Chondrocyte (in vitro differentiated cells): ENCODE results near the gene ID2. TPM values are rescaled to one million over a fixed set of nuclear protein-coding genes. Genes with fewer than 3 reads are reported as not detected.
A peak's percentile ranks its signal among the peaks of the same experiment; 100 is the strongest.

Source experiments
- DNase-seq: peaks from one replicate; pipeline ENCODE4 v3.0.0; 2021; ENCODE audit warnings: mixed read lengths, low spot score
- H3K27ac Mint-ChIP-seq: one replicate; pipeline ENCODE4 v1.8.0; 2021; ENCODE audit warnings: mild to moderate bottlenecking, moderate library complexity, mixed read lengths; ENCODE audit not compliant: unreplicated experiment
- H3K27me3 Mint-ChIP-seq: 2 replicates; pipeline ENCODE4 v1.8.0; 2021; ENCODE audit warnings: low read depth, mixed read lengths
- H3K36me3 Mint-ChIP-seq: 2 replicates; pipeline ENCODE4 v1.8.0; 2021; ENCODE audit warnings: low read depth, mixed read lengths
- H3K4me1 Mint-ChIP-seq: 2 replicates; pipeline ENCODE4 v1.8.0; 2021; ENCODE audit warnings: low read depth, mild to moderate bottlenecking, mixed read lengths
- H3K4me3 Mint-ChIP-seq: one replicate; pipeline ENCODE4 v1.8.0; 2021; ENCODE audit warnings: mild to moderate bottlenecking, moderate library complexity, mixed read lengths; ENCODE audit not compliant: unreplicated experiment
- H3K9me3 Mint-ChIP-seq: 2 replicates; pipeline ENCODE4 v1.8.0; 2021; ENCODE audit warnings: low read depth, mixed read lengths
- total RNA-seq: library from RNA; stranded (reverse); gene quantifications from 3 replicates; pipeline ENCODE4 v1.2.1, GENCODE V29; 2021
- TF ChIP-seq, protein P1 (sequence below): fragments of 200-600 bp; sonication (generic); IDR thresholded peaks from 2 replicates; pipeline ENCODE4 v1.5.0; 2021; ENCODE audit warnings: antibody characterized with exemption, mild to moderate bottlenecking, moderate library complexity

ID2 gene
- total RNA-seq, 1 donor from 2014 or later = 23.1 TPM

DNA sequence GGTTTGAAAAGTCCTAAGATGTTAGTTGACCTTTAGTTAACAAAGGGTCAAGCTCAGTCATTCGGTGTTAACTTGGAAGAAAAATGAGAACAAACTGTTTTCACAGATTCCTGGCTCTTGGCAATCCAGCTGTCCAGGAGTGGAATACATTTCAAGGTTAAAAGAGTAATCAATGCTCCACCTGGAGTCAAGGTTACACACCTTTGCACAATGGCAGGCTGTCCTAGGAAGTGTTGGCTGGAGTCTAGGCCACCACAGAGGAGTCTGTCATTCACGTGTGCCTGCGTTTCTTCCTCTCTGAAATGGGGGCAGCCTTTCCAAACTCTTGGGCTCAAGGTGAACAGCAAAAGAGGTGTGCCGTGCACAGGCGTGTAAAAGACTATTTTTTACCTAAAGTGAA, 6.3 kb upstream of the ID2 start:
- Mint-ChIP-seq H3K27ac (no peak overlapping the region), H3K4me1 (peaks cover 30% of the 10 kb centered on the region), H3K36me3 (peaks cover 11% of the 10 kb centered on the region), H3K9me3 (peaks cover 14% of the 10 kb centered on the region), H3K4me3 (no peak overlapping the region), H3K27me3 (no peaks in the 10 kb centered on the region)
- no peak for DNase-seq
- TF ChIP-seq, protein P1, sequence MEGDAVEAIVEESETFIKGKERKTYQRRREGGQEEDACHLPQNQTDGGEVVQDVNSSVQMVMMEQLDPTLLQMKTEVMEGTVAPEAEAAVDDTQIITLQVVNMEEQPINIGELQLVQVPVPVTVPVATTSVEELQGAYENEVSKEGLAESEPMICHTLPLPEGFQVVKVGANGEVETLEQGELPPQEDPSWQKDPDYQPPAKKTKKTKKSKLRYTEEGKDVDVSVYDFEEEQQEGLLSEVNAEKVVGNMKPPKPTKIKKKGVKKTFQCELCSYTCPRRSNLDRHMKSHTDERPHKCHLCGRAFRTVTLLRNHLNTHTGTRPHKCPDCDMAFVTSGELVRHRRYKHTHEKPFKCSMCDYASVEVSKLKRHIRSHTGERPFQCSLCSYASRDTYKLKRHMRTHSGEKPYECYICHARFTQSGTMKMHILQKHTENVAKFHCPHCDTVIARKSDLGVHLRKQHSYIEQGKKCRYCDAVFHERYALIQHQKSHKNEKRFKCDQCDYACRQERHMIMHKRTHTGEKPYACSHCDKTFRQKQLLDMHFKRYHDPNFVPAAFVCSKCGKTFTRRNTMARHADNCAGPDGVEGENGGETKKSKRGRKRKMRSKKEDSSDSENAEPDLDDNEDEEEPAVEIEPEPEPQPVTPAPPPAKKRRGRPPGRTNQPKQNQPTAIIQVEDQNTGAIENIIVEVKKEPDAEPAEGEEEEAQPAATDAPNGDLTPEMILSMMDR = no peak

DNA sequence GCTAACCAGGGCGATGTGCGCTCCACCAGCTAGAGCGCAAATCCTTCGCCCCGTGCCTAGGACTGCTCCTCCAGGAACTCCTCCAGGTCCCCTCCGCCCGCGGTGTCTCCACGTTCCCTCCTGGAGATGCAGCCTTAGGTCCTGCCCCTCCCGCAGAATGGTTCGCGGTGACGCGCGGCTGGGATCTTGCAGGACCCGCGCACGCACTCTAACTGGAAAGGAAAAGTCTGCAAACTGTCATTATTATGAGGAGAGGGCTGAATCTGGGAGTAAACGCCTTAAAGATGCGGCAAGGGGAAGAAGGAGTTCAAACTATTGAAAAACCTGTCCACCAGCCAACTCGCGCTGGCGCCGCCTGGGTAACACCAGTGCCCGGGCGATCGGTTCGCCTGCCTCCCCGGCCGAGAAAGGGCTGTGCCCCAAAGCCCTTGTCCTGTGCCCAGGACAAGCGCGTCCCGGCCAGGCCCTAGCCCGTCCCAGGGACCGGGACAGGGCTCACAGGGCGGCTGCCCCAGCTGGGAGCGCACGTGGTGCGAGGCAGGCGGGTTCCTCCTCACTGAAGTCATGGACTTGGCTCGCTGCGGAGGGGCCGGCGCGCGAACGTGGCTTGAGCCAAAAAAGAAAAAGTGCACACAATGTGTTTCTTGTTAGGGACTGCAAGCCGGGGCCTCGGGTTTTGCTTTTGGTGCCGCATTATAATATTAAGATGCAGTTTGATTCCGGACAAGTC, 5.5 kb upstream of the ID2 start:
- no peak for DNase-seq
- TF ChIP-seq, protein P1 = no peak
- H3K4me1 Mint-ChIP-seq = peaks cover 38% of the 10 kb centered on the region
- peak overlapping the region; percentile 67 for H3K4me3 Mint-ChIP-seq
- no peak overlapping the region for H3K27ac Mint-ChIP-seq
- H3K27me3 Mint-ChIP-seq = no peaks in the 10 kb centered on the region
- peaks cover 14% of the 10 kb centered on the region for H3K9me3 Mint-ChIP-seq
- peaks cover 11% of the 10 kb centered on the region for H3K36me3 Mint-ChIP-seq

DNA sequence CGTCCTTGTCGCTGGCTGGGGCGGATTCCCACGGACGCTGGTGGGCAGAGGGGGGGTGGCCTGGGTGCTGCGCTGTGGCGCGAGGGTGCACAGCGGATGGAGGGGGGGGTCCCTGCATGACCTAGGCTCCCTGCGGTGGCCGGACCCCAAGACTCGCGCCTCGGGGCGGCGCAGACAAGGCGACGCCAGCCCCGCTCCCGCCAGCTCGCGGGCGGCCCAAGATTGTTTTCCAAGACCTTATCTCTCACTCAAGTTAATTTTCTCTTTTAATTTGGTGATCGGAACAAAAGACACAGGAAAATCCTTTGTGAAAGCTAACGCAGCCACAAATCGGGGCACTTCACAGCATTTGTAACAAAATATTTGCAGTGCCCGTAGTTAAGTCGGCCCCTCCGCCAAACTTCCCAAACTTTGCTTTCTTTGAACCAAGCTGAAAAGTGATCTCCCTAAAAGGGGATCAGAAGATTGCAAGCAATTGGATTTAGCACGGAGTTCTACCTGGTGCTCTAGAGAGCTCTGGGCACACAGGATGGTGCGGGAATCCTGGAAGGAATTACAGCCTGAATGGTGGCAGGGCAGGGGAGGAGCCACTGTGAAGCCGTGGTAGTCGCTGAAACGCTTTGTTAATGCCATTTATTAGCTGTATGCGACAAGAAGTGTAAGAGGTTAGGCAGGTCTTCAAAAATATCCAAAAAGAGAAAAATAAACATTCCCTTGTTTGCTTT, 4.8 kb upstream of the ID2 start:
- peaks cover 11% of the 10 kb centered on the region for H3K36me3 Mint-ChIP-seq
- H3K27me3 Mint-ChIP-seq = no peaks in the 10 kb centered on the region
- H3K4me3 Mint-ChIP-seq = peak overlapping the region; percentile 67
- peaks cover 14% of the 10 kb centered on the region for H3K9me3 Mint-ChIP-seq
- TF ChIP-seq, protein P1 = no peak
- no peak for DNase-seq
- peak overlapping the region; percentile 12 for H3K27ac Mint-ChIP-seq
- H3K4me1 Mint-ChIP-seq = peaks cover 38% of the 10 kb centered on the region

DNA sequence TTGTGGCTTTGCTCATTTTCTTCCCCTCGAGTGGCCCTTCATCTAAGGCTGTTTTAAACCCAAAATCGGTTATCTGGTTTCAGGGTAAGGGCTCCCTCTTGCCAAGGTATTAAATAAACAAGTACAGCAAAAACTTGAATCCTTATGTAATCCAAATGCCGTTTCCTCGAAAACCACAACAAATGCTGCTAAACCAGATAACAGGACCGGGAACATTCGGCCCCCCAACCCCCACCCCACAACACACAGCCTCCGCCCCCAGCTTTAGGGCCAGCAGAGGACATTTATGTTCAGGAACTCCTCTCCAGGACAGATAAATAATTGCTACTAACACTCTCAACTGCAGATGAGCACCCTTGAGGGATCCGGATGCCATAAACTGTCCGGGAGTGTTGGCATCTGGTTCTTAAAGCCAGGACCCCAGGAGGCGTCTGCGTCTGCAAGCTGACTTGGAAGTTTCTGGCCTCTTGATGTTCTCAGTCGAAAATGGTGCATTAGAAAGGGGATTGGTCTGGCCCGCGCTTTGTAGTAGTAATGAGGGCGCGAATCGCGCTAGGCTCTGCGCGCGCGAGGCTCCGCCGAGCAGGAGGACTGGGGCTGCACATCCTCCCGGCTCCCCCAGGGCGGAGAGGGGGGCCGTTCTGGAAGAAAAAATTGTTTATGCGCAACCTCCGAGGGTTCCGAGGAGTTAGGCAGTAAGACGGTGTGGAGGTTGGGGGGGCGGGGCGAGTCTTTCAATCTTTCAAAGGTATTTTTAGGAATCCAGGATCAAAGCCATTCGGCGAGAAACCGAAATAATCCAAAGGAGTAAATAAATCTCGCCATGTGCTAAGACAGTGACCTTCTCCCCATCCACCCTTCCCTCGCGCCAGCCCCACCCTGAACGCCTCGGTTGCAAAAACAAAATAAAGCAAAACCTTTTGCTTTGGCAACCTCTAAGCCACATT, 3.9 kb upstream of the ID2 start:
- H3K36me3 Mint-ChIP-seq = peaks cover 11% of the 10 kb centered on the region
- H3K4me1 Mint-ChIP-seq = peaks cover 38% of the 10 kb centered on the region
- no peak for DNase-seq
- TF ChIP-seq, protein P1 = no peak
- H3K4me3 Mint-ChIP-seq = peak overlapping the region; percentile 67
- no peaks in the 10 kb centered on the region for H3K27me3 Mint-ChIP-seq
- H3K9me3 Mint-ChIP-seq = peaks cover 14% of the 10 kb centered on the region
- H3K27ac Mint-ChIP-seq = peak overlapping the region; percentile 87
